Fibroblast of villous mesenchyme (primary cell): Measurements from ENCODE around the gene AHDC1. TPM values are rescaled to one million over a fixed set of nuclear protein-coding genes. Genes with fewer than 3 reads are reported as not detected.
A peak's percentile ranks its signal among the peaks of the same experiment; 100 is the strongest.

ENCODE experiments used
- DNase-seq: peaks from one replicate; pipeline ENCODE4 v3.0.0-alpha.2; 2010; ENCODE audit warnings: low read depth
- H3K4me3 ChIP-seq: 2 replicates; pipeline ENCODE4 v1.5.1; 2011; ENCODE audit warnings: low read depth, mild to moderate bottlenecking, low read length
- total RNA-seq: library from RNA; depleted of rRNA; stranded (reverse); fragments of >200 nt; gene quantifications from 2 replicates; pipeline ENCODE4 v1.2.3, GENCODE V29; 2012
- TF ChIP-seq, protein P1 (sequence below): IDR thresholded peaks from 2 replicates; pipeline ENCODE4 v1.5.1; 2012; ENCODE audit warnings: low read depth, mild to moderate bottlenecking, low read length; ENCODE audit not compliant: insufficient read depth

AHDC1 gene
- total RNA-seq, 1 donor = 22.5 TPM

DNA sequence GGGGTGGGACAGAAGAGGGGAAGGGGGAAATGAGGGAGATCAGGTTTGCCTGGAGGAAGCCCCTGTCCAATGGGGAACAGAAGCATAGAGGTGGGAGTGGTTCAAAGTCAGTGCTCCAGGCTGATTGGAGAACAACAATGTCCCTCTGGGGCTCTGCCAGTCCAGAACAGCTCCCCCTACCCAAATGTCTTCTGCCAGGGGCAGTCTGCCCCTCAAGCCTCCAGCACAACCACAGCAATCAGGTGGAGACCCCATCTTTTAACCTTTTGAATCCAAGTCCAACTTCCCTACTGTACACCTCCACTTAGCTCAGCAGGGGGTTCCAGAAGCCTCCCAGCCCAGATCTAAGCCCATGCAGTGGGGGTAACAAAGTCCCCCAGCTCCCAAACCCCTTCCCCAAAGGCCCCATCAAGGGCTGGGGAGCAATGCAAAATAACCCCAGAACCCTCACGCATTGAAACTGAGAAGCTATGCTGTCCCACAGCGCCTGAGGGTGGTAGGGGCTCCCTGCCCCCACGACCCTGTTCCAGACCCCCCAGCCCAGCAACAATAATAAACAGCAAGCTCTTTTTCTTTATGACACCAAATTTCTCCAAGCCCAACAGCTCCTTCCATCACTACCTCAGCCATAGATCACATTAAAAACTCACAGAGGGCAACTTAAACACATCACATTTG is 3.3 kb downstream of the AHDC1 start:
- TF ChIP-seq, protein P1, sequence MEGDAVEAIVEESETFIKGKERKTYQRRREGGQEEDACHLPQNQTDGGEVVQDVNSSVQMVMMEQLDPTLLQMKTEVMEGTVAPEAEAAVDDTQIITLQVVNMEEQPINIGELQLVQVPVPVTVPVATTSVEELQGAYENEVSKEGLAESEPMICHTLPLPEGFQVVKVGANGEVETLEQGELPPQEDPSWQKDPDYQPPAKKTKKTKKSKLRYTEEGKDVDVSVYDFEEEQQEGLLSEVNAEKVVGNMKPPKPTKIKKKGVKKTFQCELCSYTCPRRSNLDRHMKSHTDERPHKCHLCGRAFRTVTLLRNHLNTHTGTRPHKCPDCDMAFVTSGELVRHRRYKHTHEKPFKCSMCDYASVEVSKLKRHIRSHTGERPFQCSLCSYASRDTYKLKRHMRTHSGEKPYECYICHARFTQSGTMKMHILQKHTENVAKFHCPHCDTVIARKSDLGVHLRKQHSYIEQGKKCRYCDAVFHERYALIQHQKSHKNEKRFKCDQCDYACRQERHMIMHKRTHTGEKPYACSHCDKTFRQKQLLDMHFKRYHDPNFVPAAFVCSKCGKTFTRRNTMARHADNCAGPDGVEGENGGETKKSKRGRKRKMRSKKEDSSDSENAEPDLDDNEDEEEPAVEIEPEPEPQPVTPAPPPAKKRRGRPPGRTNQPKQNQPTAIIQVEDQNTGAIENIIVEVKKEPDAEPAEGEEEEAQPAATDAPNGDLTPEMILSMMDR = no peak
- no peak for DNase-seq
- H3K4me3 ChIP-seq = no peak overlapping the region

DNA sequence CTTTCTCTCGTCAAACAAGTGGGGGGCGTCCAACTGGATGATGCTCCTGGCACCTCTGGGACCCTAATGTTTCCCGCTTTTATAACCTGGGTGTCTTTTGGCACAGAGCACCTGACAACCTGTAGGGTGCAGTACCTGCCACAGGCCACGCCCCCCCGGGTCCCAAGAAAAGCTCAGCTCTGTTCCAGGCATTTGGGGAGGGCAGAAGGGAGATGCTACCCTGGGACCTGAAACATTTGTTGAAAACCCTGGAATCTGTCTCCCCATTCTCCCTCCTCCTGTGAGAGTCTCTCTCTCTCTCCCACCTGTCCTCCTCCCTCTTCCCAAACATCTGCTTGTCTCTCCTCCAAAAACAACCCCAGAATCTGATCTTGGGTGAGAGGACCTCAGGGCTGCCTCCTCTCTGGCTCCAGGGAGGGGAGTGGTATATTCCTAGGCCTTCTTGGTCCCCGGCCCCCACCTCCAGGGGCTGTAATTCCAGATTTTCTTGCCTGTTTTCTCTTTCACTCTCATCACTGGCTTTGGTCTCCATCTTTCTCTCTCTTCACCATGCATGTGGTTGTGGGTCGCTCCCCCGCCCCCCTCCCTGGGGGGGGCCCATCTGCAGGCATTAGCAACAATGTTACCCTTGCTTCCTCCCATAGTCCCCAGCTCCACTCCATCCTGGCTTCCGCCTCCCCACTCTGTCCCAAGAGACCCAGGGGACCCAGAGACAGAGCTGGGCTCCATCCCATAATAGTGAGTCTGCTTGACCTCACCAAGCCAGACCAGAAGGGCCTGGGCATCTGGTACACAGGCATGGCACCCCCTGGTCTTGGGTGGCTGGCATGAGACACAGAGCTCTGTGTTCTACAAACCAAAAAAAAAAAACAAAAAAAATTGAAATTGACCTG is 4.1 kb downstream of the AHDC1 start:
- no peak overlapping the region for H3K4me3 ChIP-seq
- TF ChIP-seq, protein P1 = no peak
- DNase-seq = no peak

DNA sequence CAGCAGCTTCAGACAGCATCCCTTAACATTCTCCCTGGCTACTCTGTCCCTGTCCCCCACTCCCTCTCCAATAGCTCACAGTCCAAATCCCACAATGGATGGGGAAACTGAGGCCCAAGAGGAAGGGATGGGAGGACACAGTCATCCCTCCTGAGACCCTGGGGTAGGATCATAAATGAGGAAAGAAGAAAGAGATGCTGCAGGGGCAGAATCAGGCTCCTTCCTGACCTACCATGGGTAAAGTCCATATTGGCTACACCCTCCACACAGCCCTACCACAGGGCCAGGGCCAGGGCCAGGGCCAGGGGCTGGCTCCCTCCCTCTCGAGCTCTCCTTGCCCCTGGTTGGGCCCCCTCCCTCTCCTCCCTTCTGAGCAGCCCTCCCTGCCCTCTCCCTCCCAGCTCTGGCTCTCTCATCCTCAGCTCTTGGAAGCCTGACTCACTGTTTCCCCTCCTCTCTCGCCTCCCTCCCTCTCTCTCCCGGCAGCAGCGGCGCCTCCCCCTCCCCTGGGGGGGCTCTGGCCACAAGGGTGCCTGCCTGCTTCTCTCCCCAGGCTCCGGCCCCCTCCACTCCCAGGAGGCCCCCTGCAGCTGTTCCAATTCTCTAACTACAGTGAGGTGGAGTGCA is 4.9 kb downstream of the AHDC1 start:
- DNase-seq = peak; percentile 64
- no peak overlapping the region for H3K4me3 ChIP-seq
- TF ChIP-seq, protein P1 = no peak

DNA sequence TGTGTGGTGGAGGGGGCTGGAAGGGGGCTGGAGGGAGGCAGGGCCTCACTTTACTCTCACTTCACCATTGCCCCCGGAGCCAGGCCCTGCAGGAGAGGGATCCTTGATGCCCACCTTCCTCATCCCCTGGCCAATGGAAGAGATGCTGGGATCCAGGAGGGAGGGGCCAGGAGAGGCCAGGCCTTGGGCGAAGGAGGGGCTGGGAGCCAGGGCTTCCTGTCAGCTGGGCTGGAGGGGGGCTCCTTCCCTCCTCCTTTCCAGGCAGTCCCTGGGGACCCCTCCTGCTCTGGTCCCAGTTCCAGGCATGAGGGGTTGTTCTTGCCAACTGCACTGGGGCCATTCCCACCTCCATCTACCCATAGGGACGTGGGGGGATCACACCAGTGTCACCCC is 5.7 kb downstream of the AHDC1 start:
- H3K4me3 ChIP-seq = no peak overlapping the region
- DNase-seq = no peak
- TF ChIP-seq, protein P1 = no peak

DNA sequence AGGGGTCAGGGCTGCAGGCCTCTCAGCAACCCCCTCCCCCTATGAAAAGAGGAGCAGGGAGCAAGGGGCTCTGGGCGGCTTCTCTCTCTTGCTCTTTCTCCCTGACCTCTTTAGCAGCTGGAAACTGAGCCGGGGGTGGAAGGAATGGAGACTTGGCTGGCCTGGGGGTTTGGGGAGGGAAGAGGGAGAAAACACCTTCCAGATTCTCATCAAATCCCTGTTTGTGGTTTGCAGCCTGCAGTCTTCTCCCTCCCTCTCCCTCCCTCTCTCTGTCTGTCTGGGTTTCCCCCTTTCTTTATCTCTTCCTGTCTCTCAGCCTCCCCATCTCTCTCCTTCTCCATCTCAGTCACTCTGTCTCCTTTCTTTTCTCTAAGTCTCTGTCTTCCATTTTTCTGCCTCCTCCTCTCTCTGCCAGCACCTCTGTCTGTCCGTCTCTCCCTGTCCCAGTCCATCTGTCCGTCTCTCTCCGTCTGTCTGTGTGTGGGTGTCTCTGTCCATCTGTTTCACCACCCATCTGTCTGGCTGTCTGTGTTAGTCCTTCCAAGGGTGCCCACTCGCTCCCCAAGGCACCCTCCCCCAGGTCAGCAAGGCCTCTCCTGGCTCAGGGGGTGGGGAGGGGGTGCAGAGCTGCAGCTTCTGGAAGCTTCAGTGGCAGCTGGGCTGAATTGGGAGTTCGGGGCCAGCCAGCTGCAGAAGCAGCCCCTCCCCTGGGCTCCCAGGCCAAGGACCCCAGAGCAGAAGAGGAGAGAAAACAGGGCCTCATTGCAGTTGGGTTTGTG is 6.2 kb downstream of the AHDC1 start:
- TF ChIP-seq, protein P1 = no peak
- DNase-seq = no peak
- no peak overlapping the region for H3K4me3 ChIP-seq

DNA sequence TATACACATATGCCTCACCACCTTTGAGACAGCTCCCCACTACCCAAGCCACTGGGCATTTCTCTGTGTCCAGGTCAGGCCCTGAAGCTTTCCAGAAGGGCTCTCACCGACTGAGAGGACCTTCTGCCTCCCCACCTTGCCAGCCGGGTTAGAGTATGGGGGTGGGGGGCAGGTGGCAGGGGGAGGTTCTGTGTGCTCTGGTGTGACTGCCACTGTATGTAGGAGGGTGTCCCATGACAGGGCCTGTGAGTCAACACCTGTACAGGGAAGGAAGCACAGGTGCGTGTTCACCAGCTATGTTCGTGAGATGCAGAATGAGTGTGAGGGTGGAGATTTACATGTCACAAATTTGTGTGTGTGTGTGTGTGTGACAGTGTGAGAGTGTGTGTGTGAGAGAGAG is 7.0 kb downstream of the AHDC1 start:
- H3K4me3 ChIP-seq = no peak overlapping the region
- DNase-seq = no peak
- TF ChIP-seq, protein P1 = no peak
